GM19438 (cell line): ENCODE results near the gene CNPY4.

Experiments
- ATAC-seq: cut with Tn5 transposase; IDR thresholded peaks from one replicate; pipeline ENCODE4 v1.9.1; 2021; ENCODE audit warnings: low read depth; ENCODE audit not compliant: unreplicated experiment

CNPY4 gene

GRCh38 chr7:100119072-100119969, at the start of gene CNPY4, which contains the start of gene TAF6:
Gene CNPY4 (plus strand): TSS chr7:100119634. CDS start chr7:100119745, 111 bp downstream.
Gene TAF6 (minus strand): TSS chr7:100119358. CDS start chr7:100114209, 5,149 bp downstream.
- ATAC-seq: peak; percentile 69

GRCh38 chr7:100069991-100070390, 49.4 kb upstream of the CNPY4 start:
- ATAC-seq: no peak

DNA sequence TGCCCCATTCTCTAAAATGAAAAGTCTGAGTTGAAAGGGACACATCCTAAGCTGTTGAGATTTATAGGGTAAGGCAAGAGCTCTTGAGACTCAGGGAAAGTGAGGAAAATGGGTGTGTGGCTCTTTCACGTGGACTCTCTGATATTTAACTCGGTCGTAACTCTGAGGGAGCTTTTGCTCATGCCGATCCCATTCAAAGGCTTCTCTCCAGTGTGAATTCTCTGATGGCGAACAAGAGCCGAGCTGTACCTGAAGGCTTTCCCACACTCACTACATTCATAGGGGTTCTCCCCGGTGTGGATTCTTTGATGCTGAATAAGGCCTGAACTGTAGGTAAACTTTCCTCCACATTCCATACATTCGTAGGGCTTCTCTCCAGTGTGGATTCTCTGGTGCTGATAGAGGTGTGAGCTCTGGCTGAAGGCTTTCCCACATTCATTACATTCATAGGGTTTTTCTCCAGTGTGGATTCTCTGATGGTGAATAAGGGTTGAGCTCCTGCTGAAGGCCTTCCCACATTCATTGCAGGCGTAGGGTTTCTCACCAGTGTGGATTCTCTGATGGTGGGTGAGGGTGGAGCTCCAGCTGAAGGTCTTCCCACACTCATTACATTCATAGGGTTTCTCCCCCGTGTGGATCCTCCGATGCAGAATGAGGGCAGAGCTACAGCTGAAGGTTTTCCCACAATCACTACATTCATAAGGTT, 48.3 kb upstream of the CNPY4 start:
- no peak for ATAC-seq

- ATAC-seq: no peak
Measured at GRCh38 chr7:100072462-100072861, 47.0 kb upstream of the CNPY4 start.

DNA sequence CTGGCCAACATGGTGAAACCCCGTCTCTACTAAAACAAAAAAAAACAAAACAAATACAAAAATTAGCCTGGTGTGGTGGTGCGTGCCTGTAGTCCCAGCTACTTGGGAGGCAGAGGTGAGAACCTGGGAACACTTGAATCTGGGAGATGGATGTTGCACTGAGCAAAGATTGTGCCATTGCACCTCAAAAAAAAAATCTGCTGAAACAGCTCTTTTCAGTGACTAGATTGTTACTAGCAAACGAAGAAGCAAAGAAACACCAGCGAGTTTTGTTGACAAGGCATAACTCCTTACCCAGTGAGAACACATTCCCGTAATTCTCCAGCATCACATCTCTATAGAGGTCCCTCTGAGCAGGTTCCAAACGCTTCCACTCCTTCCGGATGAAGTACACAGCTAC, 44.6 kb upstream of the CNPY4 start:
- no peak for ATAC-seq

DNA sequence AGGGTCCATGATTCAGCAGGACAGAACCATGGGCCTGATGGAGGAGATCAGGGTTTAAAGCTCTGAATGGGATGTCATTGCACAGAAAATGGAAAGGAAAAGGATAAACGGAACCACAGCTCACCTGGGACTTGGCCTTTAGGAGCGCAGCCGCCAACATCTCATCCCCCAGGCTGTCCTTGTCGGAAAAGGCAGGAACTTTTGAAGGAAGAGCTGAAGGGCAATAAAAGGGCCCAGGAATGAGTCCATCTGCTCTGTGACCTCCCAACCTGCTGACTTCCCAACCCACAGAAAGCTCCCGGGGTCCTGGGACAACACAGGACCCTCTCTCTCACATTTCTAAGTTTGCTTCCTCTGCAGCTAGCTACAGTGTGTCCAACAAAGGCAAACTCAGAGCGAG, 44.0 kb upstream of the CNPY4 start:
- no peak for ATAC-seq

DNA sequence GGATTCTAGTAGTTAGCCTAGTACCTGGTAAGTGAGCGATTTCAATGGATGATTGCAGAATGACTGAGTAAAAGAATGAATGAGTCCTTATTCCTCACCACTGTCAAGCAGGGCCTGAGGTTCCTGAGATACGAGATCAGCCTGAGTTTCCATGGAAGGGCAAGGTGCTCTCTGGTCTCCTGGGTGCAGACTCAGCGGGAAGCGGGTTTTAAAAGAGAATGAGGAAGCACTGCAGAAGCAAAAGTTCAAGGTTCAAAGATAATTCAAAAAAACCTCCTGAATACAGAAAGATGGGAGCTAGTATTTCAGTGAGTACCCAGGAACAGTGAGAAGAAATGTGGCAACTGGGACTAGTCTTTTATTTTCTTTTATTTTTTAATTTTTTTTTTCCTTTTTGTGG, 42.2 kb upstream of the CNPY4 start:
- ATAC-seq: no peak

DNA sequence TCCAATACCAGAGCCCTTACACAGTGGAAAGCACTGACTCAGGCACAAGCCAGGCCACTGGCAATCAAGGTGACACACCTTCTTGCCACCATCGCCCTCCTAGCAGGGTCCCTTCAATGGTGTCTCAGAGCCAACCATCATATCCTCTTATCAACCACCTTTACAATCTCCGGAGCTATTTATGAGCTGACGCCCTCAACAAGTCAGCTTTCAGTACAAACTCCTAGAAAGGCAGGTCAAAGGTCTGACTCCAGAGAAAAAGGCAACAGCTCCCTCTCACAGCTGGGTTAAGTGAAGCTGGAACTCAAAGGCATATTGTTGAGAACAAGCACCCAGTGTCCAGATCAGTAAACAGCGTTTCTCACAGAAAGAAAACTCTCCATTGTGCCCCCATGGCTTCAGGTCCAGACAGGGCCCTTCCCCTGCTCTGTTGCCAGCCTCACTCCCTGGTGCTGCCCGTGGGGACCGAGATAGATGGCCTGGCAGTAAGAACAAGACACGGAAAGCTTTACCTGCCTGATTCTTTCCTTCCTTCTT, 40.3 kb upstream of the CNPY4 start:
- no peak for ATAC-seq

- ATAC-seq: peak; percentile 22
Measured at GRCh38 chr7:100080907-100081534, 38.4 kb upstream of the CNPY4 start.

DNA sequence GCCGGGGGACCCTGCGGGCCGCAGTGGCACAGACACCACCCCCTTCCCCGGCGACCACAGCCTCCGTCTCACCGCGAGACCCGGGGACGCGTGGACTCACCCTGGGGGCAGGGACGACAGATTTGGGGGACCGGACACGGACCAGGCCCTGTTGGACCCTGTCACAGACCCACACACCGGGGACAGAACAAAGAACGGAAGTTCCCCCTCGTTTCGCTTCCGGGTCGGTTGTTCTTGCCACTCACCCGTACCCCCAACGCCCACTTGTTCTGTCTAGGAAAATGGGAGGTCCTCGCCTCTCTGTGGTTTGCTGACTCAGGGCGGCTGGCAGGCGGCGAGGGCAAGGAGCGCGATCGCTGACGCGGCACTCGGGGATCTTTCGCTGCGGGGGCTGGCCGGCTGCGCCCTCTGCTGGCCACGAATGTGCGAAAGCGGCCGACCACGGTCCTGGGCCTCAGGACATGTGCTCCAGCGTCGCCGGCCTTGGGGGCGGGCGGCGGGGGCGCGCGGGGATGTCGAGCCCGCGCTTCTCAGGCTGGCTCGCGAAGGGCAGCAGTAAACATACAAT, 37.8 kb upstream of the CNPY4 start, which contains the start of gene ZNF3:
ZNF3 (minus strand) TSS at position 189 of the 568 bp plus-strand sequence. CDS start 4,366 bp downstream, outside the sequence.
- ATAC-seq: peak; percentile 83

- no peak for ATAC-seq
Measured at GRCh38 chr7:100082978-100083377, 36.5 kb upstream of the CNPY4 start.

GRCh38 chr7:100085515-100085914, 33.9 kb upstream of the CNPY4 start:
- no peak for ATAC-seq

GRCh38 chr7:100087055-100087750, 32.2 kb upstream of the CNPY4 start:
- ATAC-seq: no peak

- no peak for ATAC-seq
Measured at GRCh38 chr7:100088095-100088620, 31.3 kb upstream of the CNPY4 start.

DNA sequence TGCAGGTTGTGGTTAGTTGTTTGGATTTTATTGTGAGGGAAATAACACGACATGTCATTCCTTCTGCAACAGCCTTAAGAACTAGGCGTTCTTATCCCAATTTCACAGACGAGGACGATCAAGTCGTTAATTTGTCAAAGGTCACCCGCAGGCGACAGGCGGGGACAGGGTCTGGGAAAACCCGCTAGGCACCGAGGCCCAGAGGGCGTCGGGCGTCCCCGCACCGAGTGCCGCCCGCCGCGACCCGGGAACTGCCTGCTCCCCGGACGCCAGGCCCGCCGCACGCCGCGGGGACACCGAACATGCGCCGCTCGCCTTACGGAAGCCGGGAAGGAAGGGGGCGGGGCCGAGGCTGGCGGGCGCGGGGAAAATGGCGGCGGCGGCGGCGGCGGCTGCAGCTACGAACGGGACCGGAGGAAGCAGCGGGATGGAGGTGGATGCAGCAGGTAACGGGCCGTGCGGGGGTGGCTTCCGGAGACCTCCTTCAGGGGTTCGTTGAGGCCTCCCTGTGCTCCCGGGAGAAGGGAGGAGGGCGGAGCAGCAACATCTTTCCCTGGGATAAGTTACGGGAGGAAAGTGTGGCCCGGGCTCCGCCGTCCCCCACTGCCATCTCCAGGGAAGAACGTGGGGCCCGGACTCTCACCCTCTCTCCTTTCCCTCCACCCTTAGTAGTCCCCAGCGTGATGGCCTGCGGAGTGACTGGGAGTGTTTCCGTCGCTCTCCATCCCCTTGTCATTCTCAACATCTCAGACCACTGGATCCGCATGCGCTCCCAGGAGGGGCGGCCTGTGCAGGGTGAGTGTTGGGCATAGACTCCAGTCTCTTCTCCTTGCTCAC, 30.6 kb upstream of the CNPY4 start, which contains the start of gene COPS6:
COPS6 (plus strand) TSS at position 349 of the 837 bp plus-strand sequence; CDS start at position 371, 22 bp downstream.
- ATAC-seq: peak; percentile 47

DNA sequence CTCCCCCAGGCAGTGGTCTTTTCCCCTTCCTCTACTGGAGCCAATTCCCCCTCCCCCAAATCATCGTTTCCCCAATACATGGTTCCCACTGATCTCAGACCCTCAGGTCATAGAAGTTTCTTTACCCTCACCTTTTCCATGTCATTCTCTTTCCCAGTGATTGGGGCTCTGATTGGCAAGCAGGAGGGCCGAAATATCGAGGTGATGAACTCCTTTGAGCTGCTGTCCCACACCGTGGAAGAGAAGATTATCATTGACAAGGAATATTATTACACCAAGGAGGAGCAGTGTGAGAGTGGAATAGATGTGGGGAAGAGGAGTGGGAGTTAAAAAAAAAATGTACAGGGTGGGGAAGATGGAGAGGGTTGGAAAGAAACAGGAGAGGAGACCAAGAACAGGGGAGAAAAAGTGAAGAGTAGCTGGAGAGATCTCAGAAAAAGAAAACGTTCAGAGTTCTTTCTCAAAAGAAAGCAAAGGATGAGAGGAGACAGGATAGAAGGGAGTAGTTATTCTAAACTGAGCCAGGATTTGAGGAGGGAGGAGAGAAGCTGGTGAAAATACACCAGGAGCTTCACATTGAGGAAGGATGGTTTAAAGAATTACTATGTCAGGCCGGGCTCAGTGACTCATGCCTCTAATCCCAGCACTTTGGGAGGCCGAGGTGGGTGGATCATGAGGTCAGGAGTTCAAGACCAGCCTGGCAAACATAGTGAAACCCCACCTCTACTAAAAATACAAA, 29.8 kb upstream of the CNPY4 start:
- no peak for ATAC-seq

GRCh38 chr7:100090527-100091410, 28.7 kb upstream of the CNPY4 start:
- ATAC-seq: no peak
